Stomach (tissue), 4 donors: ENCODE data around the gene FSD2.

Experiments used
- CTCF ChIP-seq, 7 experiments: fragments of 450-650 bp in 4 of 7; fragments of 200-600 bp in 3 of 7; sonication (generic) in 3 of 7; IDR thresholded peaks; one replicate each; pipeline ENCODE4 v1.5.1; 2016 to 2019; ENCODE audit warnings: antibody characterized with exemption in 7 of 7, control low read depth in 2 of 7, mild to moderate bottlenecking in 1 of 7
- POLR2AphosphoS5 ChIP-seq, 3 donors: sonication (generic); formaldehyde crosslinking; IDR thresholded peaks; one replicate each; pipeline ENCODE4 v1.6.1; 2016; ENCODE audit warnings: antibody characterized with exemption in 3 of 3

GRCh38 chr15:82792068-82792467 is 13.8 kb downstream of the FSD2 start:
- TF ChIP-seq CTCF (IDR thresholded peaks at IDR 0.05) (no peak), POLR2AphosphoS5 (IDR thresholded peaks at IDR 0.05) (no peak)
